ENCODE measurements around the gene OR52N5.

DNA sequence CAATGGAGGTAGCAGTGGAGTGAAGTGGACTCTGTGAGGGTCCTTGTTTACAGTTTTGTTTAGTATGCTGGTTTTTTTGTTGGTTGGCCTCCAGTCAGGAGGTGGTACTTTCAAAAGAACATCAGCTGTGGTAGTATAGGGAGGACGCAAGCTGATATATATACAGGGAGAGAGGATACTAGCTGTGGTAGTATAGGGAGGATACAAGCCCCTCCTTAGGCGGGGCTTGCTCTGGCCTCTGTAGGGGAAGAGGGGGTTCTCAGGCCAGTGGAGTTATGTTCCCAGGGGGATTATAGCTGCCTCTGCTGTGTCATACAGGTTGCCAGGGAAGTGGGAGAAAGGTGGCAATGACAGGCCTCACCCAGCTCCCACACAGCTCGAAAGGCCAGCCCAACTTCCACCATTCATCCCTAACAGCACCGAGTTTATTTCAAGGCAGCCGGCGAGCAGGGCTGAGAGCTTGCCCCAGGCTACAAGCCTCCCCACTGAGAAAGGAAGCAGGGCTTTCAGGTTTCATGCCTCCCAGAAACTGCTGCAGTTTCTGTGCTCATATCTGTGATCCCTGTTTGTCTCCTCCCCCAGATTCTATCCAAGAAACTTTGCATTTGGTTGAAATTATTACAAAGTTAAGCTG is 48.2 kb upstream of the OR52N5 start:
- TF ChIP-seq, protein P1, sequence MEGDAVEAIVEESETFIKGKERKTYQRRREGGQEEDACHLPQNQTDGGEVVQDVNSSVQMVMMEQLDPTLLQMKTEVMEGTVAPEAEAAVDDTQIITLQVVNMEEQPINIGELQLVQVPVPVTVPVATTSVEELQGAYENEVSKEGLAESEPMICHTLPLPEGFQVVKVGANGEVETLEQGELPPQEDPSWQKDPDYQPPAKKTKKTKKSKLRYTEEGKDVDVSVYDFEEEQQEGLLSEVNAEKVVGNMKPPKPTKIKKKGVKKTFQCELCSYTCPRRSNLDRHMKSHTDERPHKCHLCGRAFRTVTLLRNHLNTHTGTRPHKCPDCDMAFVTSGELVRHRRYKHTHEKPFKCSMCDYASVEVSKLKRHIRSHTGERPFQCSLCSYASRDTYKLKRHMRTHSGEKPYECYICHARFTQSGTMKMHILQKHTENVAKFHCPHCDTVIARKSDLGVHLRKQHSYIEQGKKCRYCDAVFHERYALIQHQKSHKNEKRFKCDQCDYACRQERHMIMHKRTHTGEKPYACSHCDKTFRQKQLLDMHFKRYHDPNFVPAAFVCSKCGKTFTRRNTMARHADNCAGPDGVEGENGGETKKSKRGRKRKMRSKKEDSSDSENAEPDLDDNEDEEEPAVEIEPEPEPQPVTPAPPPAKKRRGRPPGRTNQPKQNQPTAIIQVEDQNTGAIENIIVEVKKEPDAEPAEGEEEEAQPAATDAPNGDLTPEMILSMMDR (IDR thresholded peaks at IDR 0.05) = no peak
- no peak for TF ChIP-seq EZH2 (IDR thresholded peaks at IDR 0.05; ENCODE audit: borderline replicate concordance, insufficient read depth, low read depth, low read length, poor library complexity, severe bottlenecking)
